Measurements from ENCODE around the gene MCM3AP.

Gene MCM3AP

GRCh38 chr21:46213620-46214286 lies 71.7 kb downstream of the MCM3AP start:
- no peaks in the 10 kb centered on the region for H3K27me3 ChIP-seq (ENCODE audit: control insufficient read depth, low read length)
- no peak overlapping the region for H3K4me3 ChIP-seq (ENCODE audit: low read length)
- no peaks in the 10 kb centered on the region for H3K4me1 ChIP-seq (ENCODE audit: control insufficient read depth, low read length)
- no peaks in the 10 kb centered on the region for H4K20me1 ChIP-seq (ENCODE audit: control insufficient read depth, insufficient read depth, low read depth, low read length)
- no peak overlapping the region for H3K27ac ChIP-seq (ENCODE audit: low read depth, low read length)
- peaks cover 71% of the 10 kb centered on the region for H3K36me3 ChIP-seq (ENCODE audit: control insufficient read depth, low read length)
- H3K4me2 ChIP-seq (ENCODE audit: low read length) = no peak overlapping the region
- no peaks in the 10 kb centered on the region for H3F3A ChIP-seq (ENCODE audit: control insufficient read depth, insufficient read depth)
- no peaks in the 10 kb centered on the region; the same call in 1 of the 2 replicates for H3K79me2 ChIP-seq (ENCODE audit: control insufficient read depth, low read length)
- TF ChIP-seq EZH2phosphoT487 (IDR thresholded peaks at IDR 0.05; ENCODE audit: borderline replicate concordance, low read length) (no peak), CTCF (IDR thresholded peaks at IDR 0.05; ENCODE audit: low read depth, low read length, poor library complexity, severe bottlenecking) (no peak)
- no peaks in the 10 kb centered on the region for H3K9me2 ChIP-seq (replicated peaks; ENCODE audit: control insufficient read depth, low read length)
- H3K9me3 ChIP-seq (ENCODE audit: control insufficient read depth, insufficient read depth, low read length) = no peaks in the 10 kb centered on the region

GRCh38 chr21:46212721-46213484 lies 72.5 kb downstream of the MCM3AP start:
- TF ChIP-seq CTCF (IDR thresholded peaks at IDR 0.05; ENCODE audit: low read depth, low read length, poor library complexity, severe bottlenecking) (no peak), EZH2phosphoT487 (IDR thresholded peaks at IDR 0.05; ENCODE audit: borderline replicate concordance, low read length) (no peak)
- Histone ChIP-seq H3K36me3 (ENCODE audit: control insufficient read depth, low read length) (peaks cover 75% of the 10 kb centered on the region), H3F3A (ENCODE audit: control insufficient read depth, insufficient read depth) (no peaks in the 10 kb centered on the region), H3K4me3 (ENCODE audit: low read length) (no peak overlapping the region), H3K4me1 (ENCODE audit: control insufficient read depth, low read length) (no peaks in the 10 kb centered on the region), H3K79me2 (ENCODE audit: control insufficient read depth, low read length) (no peaks in the 10 kb centered on the region; the same call in 1 of the 2 replicates), H3K9me3 (ENCODE audit: control insufficient read depth, insufficient read depth, low read length) (no peaks in the 10 kb centered on the region), H3K4me2 (ENCODE audit: low read length) (no peak overlapping the region), H3K27ac (ENCODE audit: low read depth, low read length) (no peak overlapping the region), H3K9me2 (replicated peaks; ENCODE audit: control insufficient read depth, low read length) (no peaks in the 10 kb centered on the region), H4K20me1 (ENCODE audit: control insufficient read depth, insufficient read depth, low read depth, low read length) (no peaks in the 10 kb centered on the region), H3K27me3 (ENCODE audit: control insufficient read depth, low read length) (no peaks in the 10 kb centered on the region)

- H3K4me3 ChIP-seq (ENCODE audit: low read length) = no peak overlapping the region
- no peaks in the 10 kb centered on the region for H3F3A ChIP-seq (ENCODE audit: control insufficient read depth, insufficient read depth)
- no peaks in the 10 kb centered on the region for H3K9me2 ChIP-seq (replicated peaks; ENCODE audit: control insufficient read depth, low read length)
- H3K9me3 ChIP-seq (ENCODE audit: control insufficient read depth, insufficient read depth, low read length) = no peaks in the 10 kb centered on the region
- no peak for TF ChIP-seq CTCF (IDR thresholded peaks at IDR 0.05; ENCODE audit: low read depth, low read length, poor library complexity, severe bottlenecking)
- TF ChIP-seq EZH2phosphoT487 (IDR thresholded peaks at IDR 0.05; ENCODE audit: borderline replicate concordance, low read length) = no peak
- H4K20me1 ChIP-seq (ENCODE audit: control insufficient read depth, insufficient read depth, low read depth, low read length) = no peaks in the 10 kb centered on the region
- H3K27ac ChIP-seq (ENCODE audit: low read depth, low read length) = no peak overlapping the region
- H3K36me3 ChIP-seq (ENCODE audit: control insufficient read depth, low read length) = peaks cover 84% of the 10 kb centered on the region
- no peak overlapping the region for H3K4me2 ChIP-seq (ENCODE audit: low read length)
- H3K79me2 ChIP-seq (ENCODE audit: control insufficient read depth, low read length) = no peaks in the 10 kb centered on the region
- H3K4me1 ChIP-seq (ENCODE audit: control insufficient read depth, low read length) = no peaks in the 10 kb centered on the region
- no peaks in the 10 kb centered on the region for H3K27me3 ChIP-seq (ENCODE audit: control insufficient read depth, low read length)
Observed at GRCh38 chr21:46211786-46212720, 73.4 kb downstream of the MCM3AP start.

Measured in DOHH2 (cell line).